ENCODE results near the gene FARSB. TPM values are rescaled to one million over a fixed set of nuclear protein-coding genes. Genes with fewer than 3 reads are reported as not detected.

The FARSB gene
- total and polyA plus RNA-seq, 5 experiments from 2014 or later: 15.8 to 34.2 (median 28.2) TPM

GRCh38 chr2:222683805-222684204 is 27.9 kb upstream of the FARSB start:
- Mint-ChIP-seq H3K36me3 (no peaks in the 10 kb centered on the region), H3K27me3 (peaks cover 5 to 35% (median 16%) of the 10 kb centered on the region in 5 donors), H3K27ac (peak overlapping the region in 1 of 10 donors; percentile 7), H3K9me3 (no peaks in the 10 kb centered on the region), H3K4me1 (no peaks in the 10 kb centered on the region), H3K4me3 (no peak overlapping the region)
- ATAC-seq (no peak), DNase-seq (no peak)
- POLR2A ChIA-PET: no interaction called here

GRCh38 chr2:222677981-222678380 is 22.1 kb upstream of the FARSB start:
- no peak overlapping the region for H3K27ac Mint-ChIP-seq
- ATAC-seq (no peak), DNase-seq (no peak)
- no peak overlapping the region for H3K4me3 Mint-ChIP-seq
- H3K27me3 Mint-ChIP-seq: peaks cover 30 to 73% (median 44%) of the 10 kb centered on the region in 5 donors
- POLR2A ChIA-PET: no interaction called here
- no peaks in the 10 kb centered on the region for H3K4me1 Mint-ChIP-seq
- H3K36me3 Mint-ChIP-seq: peaks cover 0 to 3% (median 0%) of the 10 kb centered on the region in 3 donors
- H3K9me3 Mint-ChIP-seq: no peaks in the 10 kb centered on the region

- peak overlapping the region in 1 of 10 donors; percentile 11 for H3K27ac Mint-ChIP-seq
- POLR2A ChIA-PET: no interaction called here
- H3K27me3 Mint-ChIP-seq: peaks cover 43 to 81% (median 62%) of the 10 kb centered on the region in 5 donors
- H3K9me3 Mint-ChIP-seq: peaks cover 0 to 1% (median 0%) of the 10 kb centered on the region in 9 donors
- peaks cover 7 to 13% (median 11%) of the 10 kb centered on the region in 4 donors for H3K4me1 Mint-ChIP-seq
- DNase-seq (no peak), ATAC-seq (no peak)
- H3K4me3 Mint-ChIP-seq: no peak overlapping the region
- peaks cover 0 to 3% (median 2%) of the 10 kb centered on the region in 3 donors for H3K36me3 Mint-ChIP-seq
Observed at GRCh38 chr2:222673883-222674282, 18.0 kb upstream of the FARSB start.

DNA sequence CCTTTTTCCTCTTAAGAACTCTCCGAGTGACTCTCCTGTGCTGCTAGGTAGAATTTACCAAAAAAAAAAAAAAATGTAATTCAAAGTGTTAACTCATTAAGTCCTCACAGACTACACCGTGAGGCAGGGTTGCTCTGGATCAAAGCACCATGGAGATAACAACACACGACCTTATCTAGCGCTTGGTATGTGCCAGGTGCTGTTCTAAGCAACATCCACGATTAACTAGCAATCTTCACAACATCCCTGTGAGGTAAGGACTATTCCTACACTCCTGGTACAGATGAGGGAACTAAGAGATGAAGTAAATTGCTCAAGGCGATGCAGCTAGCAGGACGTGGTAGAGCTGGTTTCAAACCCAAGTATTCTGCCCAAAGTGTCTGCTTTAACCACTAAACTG is 17.4 kb upstream of the FARSB start:
- Mint-ChIP-seq H3K36me3 (peaks cover 0 to 3% (median 2%) of the 10 kb centered on the region in 3 donors), H3K4me1 (peaks cover 7 to 13% (median 11%) of the 10 kb centered on the region in 4 donors), H3K27me3 (peaks cover 41 to 79% (median 60%) of the 10 kb centered on the region in 5 donors), H3K27ac (no peak overlapping the region), H3K4me3 (no peak overlapping the region), H3K9me3 (peaks cover 0 to 1% (median 0%) of the 10 kb centered on the region in 9 donors)
- no peak for ATAC-seq
- POLR2A ChIA-PET: interaction anchor here (0.7 kb wide), 1 partner anchor 14 kb away, joined by 3 read pairs; no protein-coding TSS in a partner anchor
- DNase-seq: no peak

- Mint-ChIP-seq H3K9me3 (peaks cover 0 to 1% (median 0%) of the 10 kb centered on the region in 9 donors), H3K4me3 (peak overlapping the region in 9 of 10 donors; percentile 45 to 76 (median 67)), H3K27ac (no peak overlapping the region), H3K27me3 (peaks cover 34 to 67% (median 51%) of the 10 kb centered on the region in 5 donors), H3K4me1 (peaks cover 7 to 13% (median 11%) of the 10 kb centered on the region in 4 donors), H3K36me3 (peaks cover 0 to 3% (median 2%) of the 10 kb centered on the region in 3 donors)
- DNase-seq (no peak), ATAC-seq (peak in 1 of 2 donors; percentile 12)
- POLR2A ChIA-PET: no interaction called here
Observed at GRCh38 chr2:222672068-222672401, 16.1 kb upstream of the FARSB start.

GRCh38 chr2:222671259-222672067 is 15.6 kb upstream of the FARSB start, which contains the start of gene MOGAT1:
TSS of gene MOGAT1 (plus strand) at chr2:222671658. CDS start at chr2:222671786, 128 bp downstream.
- H3K9me3 Mint-ChIP-seq: peaks cover 0 to 1% (median 0%) of the 10 kb centered on the region in 9 donors
- peak; percentile 54 to 60 for ATAC-seq
- POLR2A ChIA-PET: no interaction called here

GRCh38 chr2:222670191-222671038 is 14.5 kb upstream of the FARSB start:
- DNase-seq (no peak), ATAC-seq (no peak)
- Mint-ChIP-seq H3K27me3 (peaks cover 34 to 76% (median 50%) of the 10 kb centered on the region in 5 donors), H3K36me3 (peaks cover 0 to 3% (median 2%) of the 10 kb centered on the region in 3 donors), H3K27ac (no peak overlapping the region), H3K4me3 (peak overlapping the region in 5 of 10 donors; percentile 20 to 49 (median 30)), H3K9me3 (peaks cover 0 to 1% (median 0%) of the 10 kb centered on the region in 9 donors), H3K4me1 (peaks cover 7 to 13% (median 11%) of the 10 kb centered on the region in 4 donors)
- POLR2A ChIA-PET: no interaction called here

More at GRCh38 chr2:222671259-222672067, 15.6 kb upstream of the FARSB start, which contains the start of gene MOGAT1:
- peaks cover 34 to 67% (median 54%) of the 10 kb centered on the region in 5 donors for H3K27me3 Mint-ChIP-seq
- peak within 1 kb of the TSS in 1 of 10 donors; percentile 49 for H3K27ac Mint-ChIP-seq
- H3K36me3 Mint-ChIP-seq: peaks cover 0 to 3% (median 2%) of the 10 kb centered on the region in 3 donors
- peaks cover 7 to 13% (median 11%) of the 10 kb centered on the region in 4 donors for H3K4me1 Mint-ChIP-seq
- peak within 1 kb of the TSS in 9 of 10 donors; percentile 45 to 76 (median 67) for H3K4me3 Mint-ChIP-seq
- no peak for DNase-seq

DNA sequence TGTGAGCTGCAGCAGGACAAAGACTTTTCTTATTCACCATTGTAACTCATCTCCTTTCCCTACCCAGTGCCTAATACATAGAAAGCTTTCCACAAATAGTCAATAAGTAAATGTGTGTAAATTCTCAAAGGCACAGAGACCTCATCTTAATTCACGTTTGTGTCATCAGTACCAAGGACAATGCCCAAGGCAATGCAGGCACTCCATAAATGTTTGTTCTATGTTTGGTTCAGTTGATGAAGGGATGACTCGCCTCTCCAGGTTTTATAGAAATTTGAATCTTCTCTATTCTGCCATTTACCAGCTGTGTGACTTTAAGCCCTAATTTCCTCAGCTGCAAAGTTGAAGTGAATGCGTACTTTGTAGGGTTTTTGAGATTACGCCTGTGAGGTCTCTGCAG is 13.5 kb upstream of the FARSB start:
- Mint-ChIP-seq H3K4me3 (no peak overlapping the region), H3K9me3 (peaks cover 0 to 1% (median 0%) of the 10 kb centered on the region in 9 donors), H3K4me1 (peaks cover 7 to 13% (median 11%) of the 10 kb centered on the region in 4 donors), H3K36me3 (peaks cover 0 to 2% (median 0%) of the 10 kb centered on the region in 3 donors), H3K27me3 (peaks cover 30 to 69% (median 45%) of the 10 kb centered on the region in 5 donors), H3K27ac (no peak overlapping the region)
- DNase-seq (no peak), ATAC-seq (no peak)
- POLR2A ChIA-PET: no interaction called here

- Mint-ChIP-seq H3K9me3 (peaks cover 0 to 1% (median 0%) of the 10 kb centered on the region in 9 donors), H3K4me3 (no peak overlapping the region), H3K27ac (no peak overlapping the region), H3K27me3 (peaks cover 26 to 63% (median 40%) of the 10 kb centered on the region in 5 donors), H3K4me1 (peaks cover 7 to 13% (median 11%) of the 10 kb centered on the region in 4 donors), H3K36me3 (peaks cover 0 to 2% (median 0%) of the 10 kb centered on the region in 3 donors)
- no peak for DNase-seq
- ATAC-seq: no peak
- POLR2A ChIA-PET: no interaction called here
Observed at GRCh38 chr2:222668494-222669154, 12.7 kb upstream of the FARSB start.

DNA sequence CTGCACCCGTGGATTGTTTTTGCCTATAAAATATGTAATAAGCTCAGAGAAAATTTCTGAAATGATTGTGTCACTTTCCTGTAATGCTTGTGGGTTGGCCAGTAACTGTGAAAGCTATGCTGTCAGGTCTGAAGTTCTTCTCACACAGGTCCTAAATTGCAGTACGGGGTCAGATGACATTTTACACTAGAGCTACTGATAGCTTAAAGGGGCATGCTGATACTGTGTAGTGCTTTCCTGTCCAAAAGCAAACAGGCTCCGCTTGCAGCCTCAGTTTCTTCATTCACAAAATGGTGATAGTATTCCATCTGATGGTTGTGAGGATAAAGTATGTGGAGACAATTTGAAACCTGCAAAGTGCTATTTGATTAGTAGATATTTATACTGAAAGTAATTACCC is 7.6 kb upstream of the FARSB start:
- Mint-ChIP-seq H3K4me1 (no peaks in the 10 kb centered on the region), H3K9me3 (no peaks in the 10 kb centered on the region), H3K27me3 (peaks cover 2 to 12% (median 3%) of the 10 kb centered on the region in 5 donors), H3K27ac (no peak overlapping the region), H3K4me3 (no peak overlapping the region), H3K36me3 (no peaks in the 10 kb centered on the region)
- POLR2A ChIA-PET: interaction anchor here (0.6 kb wide), 1 partner anchor 59 kb away, joined by 3 read pairs; no protein-coding TSS in a partner anchor
- DNase-seq: no peak
- ATAC-seq: no peak

DNA sequence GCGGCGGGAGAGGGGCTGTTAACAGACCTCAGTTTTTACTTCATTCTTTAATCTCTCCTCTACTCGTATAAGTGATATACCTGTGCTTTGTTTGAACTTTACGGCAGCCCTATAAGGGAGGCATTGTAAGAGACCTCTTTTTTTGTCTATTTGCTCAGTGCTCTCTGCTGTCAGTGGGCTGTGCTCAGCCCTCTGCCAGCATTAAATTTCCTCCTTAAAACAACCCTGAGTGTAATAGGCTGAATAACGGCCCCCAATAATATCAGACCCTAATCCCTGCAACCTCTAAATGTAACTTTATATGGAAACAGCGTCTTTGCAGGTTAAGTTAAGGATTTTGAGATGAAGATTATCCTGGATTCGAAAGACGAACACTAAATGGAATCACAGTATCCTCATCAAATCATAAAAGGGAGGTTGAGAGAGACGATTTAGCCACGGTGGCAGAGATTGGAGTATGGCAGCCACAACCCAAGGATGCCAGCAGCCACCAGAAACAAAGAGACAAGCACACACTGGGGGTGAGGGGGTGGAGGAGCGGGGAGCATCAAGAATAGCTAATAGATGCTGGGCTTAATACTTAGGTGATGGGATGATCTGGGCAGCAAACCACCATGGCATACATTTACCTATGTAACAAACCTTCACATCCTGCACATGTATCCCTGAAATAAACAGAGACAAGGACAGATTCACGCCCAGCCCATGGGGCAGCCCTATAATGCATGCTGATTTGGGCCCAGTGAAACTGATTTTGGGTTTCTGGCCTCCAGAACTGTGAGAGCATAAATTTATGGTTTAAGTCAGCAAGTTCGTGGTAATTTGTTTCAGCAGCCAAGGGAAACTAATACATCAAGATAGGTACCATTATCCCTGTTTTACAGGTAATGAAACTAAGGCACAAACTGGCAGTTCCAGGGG is 894 bp upstream of the FARSB start:
- Mint-ChIP-seq H3K4me3 (peak overlapping the region; percentile 96 to 100 (median 99)), H3K27ac (peak overlapping the region; percentile 99 to 100 (median 99)), H3K27me3 (no peaks in the 10 kb centered on the region), H3K36me3 (peaks cover 0 to 2% (median 0%) of the 10 kb centered on the region in 3 donors), H3K4me1 (peaks cover 16 to 51% (median 42%) of the 10 kb centered on the region in 4 donors), H3K9me3 (no peaks in the 10 kb centered on the region)
- DNase-seq (no peak), ATAC-seq (peak; percentile 29 to 49)
- POLR2A ChIA-PET: interaction anchor here (0.5 to 2.0 kb wide), 3 partner anchors 52 to 204 kb away, joined by 3 to 7 read pairs (median 5); partner anchors contain the start of gene ACSL3

Data from naive thymus-derived CD8-positive, alpha-beta T cell (primary cell).